ENCODE data around the gene CFAP210. TPM values are rescaled to one million over a fixed set of nuclear protein-coding genes. Genes with fewer than 3 reads are reported as not detected.

Gene CFAP210
- total RNA-seq, 1 donor from 2014 or later: 0.32 TPM

Other genes starting within 250 kb of the CFAP210 start
- 3.3 TPM for gene BBS5, start 214.9 kb downstream of the CFAP210 start, total RNA-seq (ENCODE audit: unreplicated experiment)
- gene KLHL41, start 184.7 kb downstream of the CFAP210 start, total RNA-seq (ENCODE audit: unreplicated experiment): not detected
- 38.1 TPM for gene FASTKD1, start 120.5 kb downstream of the CFAP210 start, total RNA-seq (ENCODE audit: unreplicated experiment)
- gene PPIG, start 110.1 kb downstream of the CFAP210 start, total RNA-seq (ENCODE audit: unreplicated experiment): 33.7 TPM
- 9.6 TPM for gene PHOSPHO2, start 64 bp upstream of the CFAP210 start, total RNA-seq (ENCODE audit: unreplicated experiment)
- 76.0 TPM for gene KLHL23, start 39.4 kb upstream of the CFAP210 start, total RNA-seq (ENCODE audit: unreplicated experiment)
- 79.0 TPM for gene SSB, start 104.5 kb upstream of the CFAP210 start, total RNA-seq (ENCODE audit: unreplicated experiment)
- gene METTL5, start 130.5 kb upstream of the CFAP210 start, total RNA-seq (ENCODE audit: unreplicated experiment): 34.0 TPM
- 59.8 TPM for gene UBR3, start 133.0 kb upstream of the CFAP210 start, total RNA-seq (ENCODE audit: unreplicated experiment)